ENCODE data around the gene CRPPA. TPM values are rescaled to one million over a fixed set of nuclear protein-coding genes. Genes with fewer than 3 reads are reported as not detected.

The CRPPA gene
- polyA plus RNA-seq, 3 donors = 0.09 to 0.47 (median 0.36) TPM

GRCh38 chr7:16423761-16424160 lies 2.4 kb upstream of the CRPPA start:
- H3K36me3 Mint-ChIP-seq = peaks cover 0 to 1% of the 10 kb centered on the region in 2 donors
- Histone ChIP-seq H3K27ac (ENCODE audit: low read depth in 1 of 2, low read length in 2 of 2) (no peak overlapping the region), H3K4me2 (replicated peaks; ENCODE audit: extremely low read depth, low read length, poor library complexity, severe bottlenecking) (no peak overlapping the region), H4K20me1 (ENCODE audit: insufficient read depth, low read length) (no peaks in the 10 kb centered on the region), H3K9me3 (replicated peaks in 1 of 2; ENCODE audit: control insufficient read depth in 1 of 2, insufficient read depth in 1 of 2, low read length in 2 of 2) (no peaks in the 10 kb centered on the region), H3K4me3 (replicated peaks in 1 of 3; ENCODE audit: low read depth in 2 of 3, low read length in 3 of 3) (no peak overlapping the region), H3K79me2 (ENCODE audit: insufficient read depth, low read length) (no peaks in the 10 kb centered on the region), H3K4me1 (ENCODE audit: control insufficient read depth in 1 of 2, insufficient read depth in 2 of 2, low read length in 2 of 2) (peaks cover 19 to 24% of the 10 kb centered on the region in 2 donors), H3K9ac (ENCODE audit: insufficient read depth, low read length, poor library complexity, severe bottlenecking) (no peak overlapping the region), H3K36me3 (replicated peaks in 1 of 2; ENCODE audit: control insufficient read depth in 1 of 2, insufficient read depth in 2 of 2, low read length in 2 of 2) (no peaks in the 10 kb centered on the region), H2AFZ (ENCODE audit: insufficient read depth, low read depth, low read length, poor library complexity, severe bottlenecking) (no peak overlapping the region), H3K27me3 (ENCODE audit: control insufficient read depth in 2 of 2, insufficient read depth in 2 of 2, low read length in 2 of 2) (peaks cover 2 to 7% of the 10 kb centered on the region in 2 donors)
- no peak overlapping the region for H3K4me3 Mint-ChIP-seq
- peaks cover 9 to 30% (median 23%) of the 10 kb centered on the region in 3 donors for H3K27me3 Mint-ChIP-seq (ENCODE audit: low read depth in 3 of 3)
- peaks cover 29% of the 10 kb centered on the region for H3K4me1 Mint-ChIP-seq
- no peak overlapping the region for H3K27ac Mint-ChIP-seq
- WGBS (ENCODE audit: insufficient coverage) = no CpG with 5 or more reads among the region's 1 CpG
- intact Hi-C loops (cut with micrococcal nuclease) = no loop called here
- TF ChIP-seq CTCF (IDR thresholded peaks at IDR 0.05) = no peak
- peaks cover 0 to 2% (median 0%) of the 10 kb centered on the region in 7 donors for H3K9me3 Mint-ChIP-seq
- no peak for DNase-seq

- no peak overlapping the region for H3K4me3 ChIP-seq (replicated peaks in 1 of 3; ENCODE audit: low read depth in 2 of 3, low read length in 3 of 3)
- Mint-ChIP-seq H3K4me1 (peaks cover 23% of the 10 kb centered on the region), H3K36me3 (peaks cover 0 to 1% of the 10 kb centered on the region in 2 donors), H3K4me3 (no peak overlapping the region), H3K27ac (no peak overlapping the region), H3K9me3 (peaks cover 0 to 4% (median 0%) of the 10 kb centered on the region in 7 donors), H3K27me3 (ENCODE audit: low read depth in 3 of 3) (peaks cover 11 to 35% (median 22%) of the 10 kb centered on the region in 3 donors)
- no peak overlapping the region for H3K9ac ChIP-seq (ENCODE audit: insufficient read depth, low read length, poor library complexity, severe bottlenecking)
- WGBS (ENCODE audit: insufficient coverage) = no CpG with 5 or more reads among the region's 3 CpGs
- H3K4me1 ChIP-seq (ENCODE audit: control insufficient read depth in 1 of 2, insufficient read depth in 2 of 2, low read length in 2 of 2) = peaks cover 19 to 24% of the 10 kb centered on the region in 2 donors
- no peaks in the 10 kb centered on the region for H3K9me3 ChIP-seq (replicated peaks in 1 of 2; ENCODE audit: control insufficient read depth in 1 of 2, insufficient read depth in 1 of 2, low read length in 2 of 2)
- no peak for TF ChIP-seq CTCF (IDR thresholded peaks at IDR 0.05)
- H2AFZ ChIP-seq (ENCODE audit: insufficient read depth, low read depth, low read length, poor library complexity, severe bottlenecking) = no peak overlapping the region
- H3K27me3 ChIP-seq (ENCODE audit: control insufficient read depth in 2 of 2, insufficient read depth in 2 of 2, low read length in 2 of 2) = peaks cover 4 to 9% of the 10 kb centered on the region in 2 donors
- no peaks in the 10 kb centered on the region for H3K36me3 ChIP-seq (replicated peaks in 1 of 2; ENCODE audit: control insufficient read depth in 1 of 2, insufficient read depth in 2 of 2, low read length in 2 of 2)
- intact Hi-C loops (cut with micrococcal nuclease) = no loop called here
- no peaks in the 10 kb centered on the region for H4K20me1 ChIP-seq (ENCODE audit: insufficient read depth, low read length)
- DNase-seq = no peak
- no peaks in the 10 kb centered on the region for H3K79me2 ChIP-seq (ENCODE audit: insufficient read depth, low read length)
- no peak overlapping the region for H3K27ac ChIP-seq (ENCODE audit: low read depth in 1 of 2, low read length in 2 of 2)
- no peak overlapping the region for H3K4me2 ChIP-seq (replicated peaks; ENCODE audit: extremely low read depth, low read length, poor library complexity, severe bottlenecking)
Measured at GRCh38 chr7:16422917-16423316, 1.6 kb upstream of the CRPPA start.
